GM19035 (cell line): ENCODE data around the gene IGFL1.
A peak's percentile ranks its signal among the peaks of the same experiment; 100 is the strongest.
"Not testable (repeated sequence)": the region's sequence is repeated elsewhere in the genome, so short reads cannot be mapped to it uniquely, and the experiment has no call there.

Source experiments
- ATAC-seq: cut with Tn5 transposase; IDR thresholded peaks from one replicate; pipeline ENCODE4 v1.9.1; 2021; ENCODE audit not compliant: unreplicated experiment

The IGFL1 gene

GRCh38 chr19:46221981-46222610 lies 7.4 kb upstream of the IGFL1 start:
- ATAC-seq: no peak

GRCh38 chr19:46223787-46224186 lies 5.8 kb upstream of the IGFL1 start:
- not testable (repeated sequence) for ATAC-seq

- no peak for ATAC-seq
Measured at GRCh38 chr19:46224773-46225172, 4.8 kb upstream of the IGFL1 start.

GRCh38 chr19:46225558-46226004 lies 4.0 kb upstream of the IGFL1 start:
- no peak for ATAC-seq

- ATAC-seq: no peak
Measured at GRCh38 chr19:46226438-46226973, 3.0 kb upstream of the IGFL1 start.

- no peak for ATAC-seq
Measured at GRCh38 chr19:46232029-46232428, 2.5 kb downstream of the IGFL1 start.

GRCh38 chr19:46232468-46232867 lies 2.9 kb downstream of the IGFL1 start:
- ATAC-seq: no peak

- no peak for ATAC-seq
Measured at GRCh38 chr19:46232938-46233621, 3.5 kb downstream of the IGFL1 start.

- not testable (repeated sequence) for ATAC-seq
Measured at GRCh38 chr19:46233871-46234270, 4.3 kb downstream of the IGFL1 start.

- not testable (repeated sequence) for ATAC-seq
Measured at GRCh38 chr19:46238141-46238540, 8.6 kb downstream of the IGFL1 start.

- no peak for ATAC-seq
Measured at GRCh38 chr19:46239193-46240024, 9.9 kb downstream of the IGFL1 start.

- no peak for ATAC-seq
Measured at GRCh38 chr19:46240693-46241092, 11.2 kb downstream of the IGFL1 start.

GRCh38 chr19:46241626-46242025 lies 12.1 kb downstream of the IGFL1 start:
- ATAC-seq: no peak

- not testable (repeated sequence) for ATAC-seq
Measured at GRCh38 chr19:46243081-46243654, 13.6 kb downstream of the IGFL1 start.

- no peak for ATAC-seq
Measured at GRCh38 chr19:46250076-46250735, 20.7 kb downstream of the IGFL1 start.

- ATAC-seq: no peak
Measured at GRCh38 chr19:46251416-46251815, 21.9 kb downstream of the IGFL1 start.

GRCh38 chr19:46254776-46255175 lies 25.2 kb downstream of the IGFL1 start:
- ATAC-seq: no peak

- ATAC-seq: no peak
Measured at GRCh38 chr19:46256855-46257254, 27.3 kb downstream of the IGFL1 start.

GRCh38 chr19:46261501-46261900 lies 32.0 kb downstream of the IGFL1 start:
- ATAC-seq: not testable (repeated sequence)

GRCh38 chr19:46262684-46263296 lies 33.2 kb downstream of the IGFL1 start:
- peak; percentile 67 for ATAC-seq
